Endometrial microvascular endothelial cells (primary cell): Measurements from ENCODE around the gene ZFYVE1. TPM values are rescaled to one million over a fixed set of nuclear protein-coding genes. Genes with fewer than 3 reads are reported as not detected.
"Not testable (repeated sequence)": the region's sequence is repeated elsewhere in the genome, so short reads cannot be mapped to it uniquely, and the experiment has no call there.

Experiments used
- in situ Hi-C: cut with HindIII; loops from 2 replicates; pipeline ENCODE4 v1.10.0; 2017; ENCODE audit warnings: low sequenced_read_pairs, low pct_unique_long_range_greater_than_20kb; ENCODE audit errors: inconsistent ontology term
- total RNA-seq: library from RNA; depleted of rRNA; stranded (reverse); fragments of >200 nt; gene quantifications from one replicate; pipeline ENCODE4 v1.2.3, GENCODE V29; 2015; ENCODE audit errors: inconsistent ontology term

ZFYVE1 gene
- total RNA-seq, result 16.3 TPM

- in situ Hi-C loops, result no loop called here
These were observed at the start of gene ZFYVE1 for GRCh38 chr14:73026845-73027542. Gene ZFYVE1 (minus strand): TSS chr14:73027106. CDS start chr14:73024508, 2,598 bp downstream.

GRCh38 chr14:73069585-73069984 is 42.7 kb upstream of the ZFYVE1 start:
- in situ Hi-C loops, result no loop called here

- in situ Hi-C loops, result no loop called here
These were observed 32.2 kb upstream of the ZFYVE1 start for GRCh38 chr14:73058922-73059673.

GRCh38 chr14:73058224-73058921 is 31.5 kb upstream of the ZFYVE1 start, which contains the start of gene RBM25:
Gene RBM25 (plus strand): TSS chr14:73058534. CDS start chr14:73071642, 13,108 bp downstream.
- in situ Hi-C loops, result no loop called here

GRCh38 chr14:73057944-73058223 is 31.0 kb upstream of the ZFYVE1 start:
- in situ Hi-C loops, result no loop called here

GRCh38 chr14:73055251-73055650 is 28.3 kb upstream of the ZFYVE1 start:
- in situ Hi-C loops, result no loop called here

GRCh38 chr14:73049428-73049827 is 22.5 kb upstream of the ZFYVE1 start:
- in situ Hi-C loops, result no loop called here

GRCh38 chr14:73047808-73048207 is 20.9 kb upstream of the ZFYVE1 start:
- in situ Hi-C loops, result no loop called here

- in situ Hi-C loops, result not testable (repeated sequence)
These were observed 10.0 kb upstream of the ZFYVE1 start for GRCh38 chr14:73036706-73037450.

- in situ Hi-C loops, result no loop called here
These were observed 1.1 kb upstream of the ZFYVE1 start for GRCh38 chr14:73027984-73028383.

- in situ Hi-C loops, result no loop called here
These were observed 640 bp upstream of the ZFYVE1 start for GRCh38 chr14:73027546-73027945.

GRCh38 chr14:73026243-73026844 is 562 bp downstream of the ZFYVE1 start:
- in situ Hi-C loops, result no loop called here

GRCh38 chr14:73025544-73025943 is 1.4 kb downstream of the ZFYVE1 start:
- in situ Hi-C loops, result no loop called here

- in situ Hi-C loops, result no loop called here
These were observed 4.9 kb downstream of the ZFYVE1 start for GRCh38 chr14:73022051-73022450.

GRCh38 chr14:73016011-73016410 is 10.9 kb downstream of the ZFYVE1 start:
- in situ Hi-C loops, result not testable (repeated sequence)

- in situ Hi-C loops, result not testable (repeated sequence)
These were observed 11.4 kb downstream of the ZFYVE1 start for GRCh38 chr14:73015552-73015951.

GRCh38 chr14:73014105-73014504 is 12.8 kb downstream of the ZFYVE1 start:
- in situ Hi-C loops, result no loop called here

- in situ Hi-C loops, result not testable (repeated sequence)
These were observed 15.7 kb downstream of the ZFYVE1 start for GRCh38 chr14:73011189-73011588.

- in situ Hi-C loops, result no loop called here
These were observed 18.4 kb downstream of the ZFYVE1 start for GRCh38 chr14:73008501-73008900.
